Measurements from ENCODE around the gene AQR.

The AQR gene

DNA sequence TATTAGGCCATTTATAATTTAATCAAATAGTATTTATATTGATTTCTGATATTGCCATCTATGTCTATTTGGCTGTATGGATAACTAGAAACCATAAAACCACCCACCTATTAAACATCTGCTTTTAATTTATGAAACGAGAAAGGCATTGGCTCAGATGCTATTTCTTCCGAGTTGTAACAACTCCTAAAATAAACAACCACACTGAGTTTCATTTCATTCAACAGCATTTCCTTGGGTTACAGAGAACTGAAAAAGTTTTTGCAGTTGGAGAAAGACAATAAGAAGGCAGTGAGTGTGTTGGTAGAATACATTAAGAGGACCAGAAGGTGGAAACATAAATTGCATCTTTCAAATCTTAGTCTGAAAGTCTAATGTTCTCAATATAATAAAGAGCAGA is 79.1 kb downstream of the AQR start:
- Histone ChIP-seq H3K4me3 (ENCODE audit: low read length) (no peak overlapping the region), H2AFZ (ENCODE audit: low read depth, low read length) (no peak overlapping the region), H3K36me3 (ENCODE audit: insufficient read depth, low read length) (peaks cover 66% of the 10 kb centered on the region), H3K9me3 (ENCODE audit: low read length) (peaks cover 10% of the 10 kb centered on the region), H3K27me3 (ENCODE audit: insufficient read depth, low read length) (no peaks in the 10 kb centered on the region), H3K4me1 (ENCODE audit: insufficient read depth, low read length) (no peaks in the 10 kb centered on the region)

DNA sequence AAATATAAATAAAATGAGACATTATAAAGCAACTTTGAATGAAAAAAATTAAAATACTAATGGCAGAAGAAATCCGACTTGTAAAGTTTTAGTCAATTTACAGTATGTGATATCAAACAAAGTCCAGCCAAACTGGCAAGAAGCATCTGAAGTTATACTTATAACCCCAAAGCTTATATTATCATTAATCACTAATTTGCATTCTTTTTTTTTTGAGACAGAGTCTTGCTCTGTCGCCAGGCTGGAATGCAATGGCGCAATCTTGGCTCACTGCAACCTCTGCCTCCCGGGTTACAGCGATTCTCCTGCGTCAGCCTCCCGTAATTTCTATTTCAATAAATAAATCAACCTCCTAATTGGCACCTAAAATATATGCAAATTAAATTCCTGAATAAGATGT is 80.1 kb downstream of the AQR start:
- H3K4me1 ChIP-seq (ENCODE audit: insufficient read depth, low read length): no peaks in the 10 kb centered on the region

DNA sequence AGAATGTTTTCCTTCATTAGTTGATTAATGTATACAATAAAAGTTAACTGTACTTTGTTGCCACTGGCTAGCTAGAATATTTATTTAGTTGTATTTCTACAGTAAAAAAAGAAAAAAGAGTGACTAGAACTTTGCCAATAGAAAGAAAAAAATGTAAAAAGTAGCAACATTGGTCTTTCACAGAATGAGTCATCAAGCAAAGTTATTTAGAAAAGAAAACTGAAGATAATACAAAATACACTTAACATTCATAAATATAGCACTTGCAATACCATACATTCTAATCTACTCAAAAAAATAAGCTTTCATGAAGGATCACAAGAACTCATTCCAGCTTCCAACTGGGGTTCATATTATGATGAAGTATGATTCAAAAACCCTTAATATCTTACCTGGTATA is 83.4 kb downstream of the AQR start:
- H3K36me3 ChIP-seq (ENCODE audit: insufficient read depth, low read length): peaks cover 76% of the 10 kb centered on the region
- H3K9me3 ChIP-seq (ENCODE audit: low read length): no peaks in the 10 kb centered on the region
- no peaks in the 10 kb centered on the region for H3K4me1 ChIP-seq (ENCODE audit: insufficient read depth, low read length)
- no peaks in the 10 kb centered on the region for H3K27me3 ChIP-seq (ENCODE audit: insufficient read depth, low read length)
- no peak overlapping the region for H3K4me3 ChIP-seq (ENCODE audit: low read length)
- no peak overlapping the region for H2AFZ ChIP-seq (ENCODE audit: low read depth, low read length)

More for the DNA sequence above, 80.1 kb downstream of the AQR start:
- no peak overlapping the region for H2AFZ ChIP-seq (ENCODE audit: low read depth, low read length)
- peaks cover 67% of the 10 kb centered on the region for H3K36me3 ChIP-seq (ENCODE audit: insufficient read depth, low read length)
- no peak overlapping the region for H3K4me3 ChIP-seq (ENCODE audit: low read length)
- H3K9me3 ChIP-seq (ENCODE audit: low read length): peaks cover 10% of the 10 kb centered on the region
- no peaks in the 10 kb centered on the region for H3K27me3 ChIP-seq (ENCODE audit: insufficient read depth, low read length)

DNA sequence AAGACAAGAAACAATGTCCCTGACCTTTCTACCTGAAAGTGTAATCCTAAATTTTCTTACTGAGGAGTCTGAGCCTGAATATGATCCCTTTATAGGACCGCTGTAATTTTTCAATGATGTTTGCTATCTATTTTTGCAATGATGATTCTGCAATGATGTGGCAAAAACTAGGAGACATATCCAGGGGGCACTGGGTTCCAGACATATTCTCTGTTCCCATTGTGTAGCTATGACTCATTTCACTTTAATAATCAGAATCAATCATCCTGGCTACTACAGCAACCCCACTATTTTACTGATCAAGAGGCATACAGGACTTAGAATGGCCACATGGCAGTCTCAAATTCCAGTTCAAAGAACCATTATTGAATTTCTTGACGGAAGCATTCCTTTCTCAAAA is 85.9 kb downstream of the AQR start:
- Histone ChIP-seq H3K9me3 (ENCODE audit: low read length) (no peaks in the 10 kb centered on the region), H3K36me3 (ENCODE audit: insufficient read depth, low read length) (peaks cover 72% of the 10 kb centered on the region), H2AFZ (ENCODE audit: low read depth, low read length) (no peak overlapping the region), H3K27me3 (ENCODE audit: insufficient read depth, low read length) (no peaks in the 10 kb centered on the region), H3K4me1 (ENCODE audit: insufficient read depth, low read length) (no peaks in the 10 kb centered on the region), H3K4me3 (ENCODE audit: low read length) (no peak overlapping the region)

GRCh38 chr15:34883042-34883441 is 86.5 kb downstream of the AQR start:
- Histone ChIP-seq H3K4me3 (ENCODE audit: low read length) (no peak overlapping the region), H3K9me3 (ENCODE audit: low read length) (no peaks in the 10 kb centered on the region), H2AFZ (ENCODE audit: low read depth, low read length) (no peak overlapping the region), H3K27me3 (ENCODE audit: insufficient read depth, low read length) (no peaks in the 10 kb centered on the region), H3K4me1 (ENCODE audit: insufficient read depth, low read length) (no peaks in the 10 kb centered on the region), H3K36me3 (ENCODE audit: insufficient read depth, low read length) (peaks cover 68% of the 10 kb centered on the region)

GRCh38 chr15:34879107-34879506 is 90.4 kb downstream of the AQR start:
- Histone ChIP-seq H2AFZ (ENCODE audit: low read depth, low read length) (no peak overlapping the region), H3K9me3 (ENCODE audit: low read length) (no peaks in the 10 kb centered on the region)

GRCh38 chr15:34876640-34877039 is 92.9 kb downstream of the AQR start:
- H2AFZ ChIP-seq (ENCODE audit: low read depth, low read length): no peak overlapping the region
- H3K27me3 ChIP-seq (ENCODE audit: insufficient read depth, low read length): no peaks in the 10 kb centered on the region
- no peaks in the 10 kb centered on the region for H3K9me3 ChIP-seq (ENCODE audit: low read length)
- H3K36me3 ChIP-seq (ENCODE audit: insufficient read depth, low read length): peaks cover 57% of the 10 kb centered on the region
- H3K4me3 ChIP-seq (ENCODE audit: low read length): no peak overlapping the region
- no peaks in the 10 kb centered on the region for H3K4me1 ChIP-seq (ENCODE audit: insufficient read depth, low read length)

More at GRCh38 chr15:34879107-34879506, 90.4 kb downstream of the AQR start:
- Histone ChIP-seq H3K4me1 (ENCODE audit: insufficient read depth, low read length) (no peaks in the 10 kb centered on the region), H3K36me3 (ENCODE audit: insufficient read depth, low read length) (peaks cover 60% of the 10 kb centered on the region), H3K4me3 (ENCODE audit: low read length) (no peak overlapping the region), H3K27me3 (ENCODE audit: insufficient read depth, low read length) (no peaks in the 10 kb centered on the region)

- H2AFZ ChIP-seq (ENCODE audit: low read depth, low read length): no peak overlapping the region
- peaks cover 10% of the 10 kb centered on the region for H3K9me3 ChIP-seq (ENCODE audit: low read length)
- H3K4me3 ChIP-seq (ENCODE audit: low read length): no peak overlapping the region
- peaks cover 51% of the 10 kb centered on the region for H3K36me3 ChIP-seq (ENCODE audit: insufficient read depth, low read length)
- H3K27me3 ChIP-seq (ENCODE audit: insufficient read depth, low read length): no peaks in the 10 kb centered on the region
- H3K4me1 ChIP-seq (ENCODE audit: insufficient read depth, low read length): no peaks in the 10 kb centered on the region
Observed at GRCh38 chr15:34869110-34869509, 100.4 kb downstream of the AQR start.

DNA sequence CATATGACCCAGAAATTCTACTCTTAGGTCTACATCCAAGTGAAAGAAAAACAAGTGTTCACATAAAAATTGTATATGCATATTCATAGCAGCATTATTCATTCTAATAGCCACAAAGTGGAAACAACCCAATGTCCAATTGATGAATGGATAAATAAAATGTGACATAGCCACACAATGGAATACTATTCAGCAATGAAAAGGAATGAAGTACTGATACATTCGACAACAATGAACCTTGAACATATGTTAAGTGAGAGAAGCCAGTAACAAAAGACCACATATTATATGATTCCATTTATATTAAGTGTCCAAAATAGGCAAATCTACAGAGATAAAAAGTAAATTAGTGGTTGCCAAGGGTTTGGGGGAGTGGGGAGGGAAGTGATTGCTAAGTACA is 104.0 kb downstream of the AQR start:
- Histone ChIP-seq H3K36me3 (ENCODE audit: insufficient read depth, low read length) (peaks cover 44% of the 10 kb centered on the region), H3K27me3 (ENCODE audit: insufficient read depth, low read length) (no peaks in the 10 kb centered on the region), H3K4me3 (ENCODE audit: low read length) (no peak overlapping the region), H3K9me3 (ENCODE audit: low read length) (peaks cover 8% of the 10 kb centered on the region), H2AFZ (ENCODE audit: low read depth, low read length) (no peak overlapping the region), H3K4me1 (ENCODE audit: insufficient read depth, low read length) (no peaks in the 10 kb centered on the region)

GRCh38 chr15:34861214-34861613 is 108.3 kb downstream of the AQR start:
- Histone ChIP-seq H3K36me3 (ENCODE audit: insufficient read depth, low read length) (peaks cover 60% of the 10 kb centered on the region), H3K9me3 (ENCODE audit: low read length) (peaks cover 2% of the 10 kb centered on the region)

GRCh38 chr15:34855893-34856292 is 113.6 kb downstream of the AQR start:
- Histone ChIP-seq H3K27me3 (ENCODE audit: insufficient read depth, low read length) (no peaks in the 10 kb centered on the region), H3K4me1 (ENCODE audit: insufficient read depth, low read length) (no peaks in the 10 kb centered on the region), H3K36me3 (ENCODE audit: insufficient read depth, low read length) (peaks cover 42% of the 10 kb centered on the region), H3K9me3 (ENCODE audit: low read length) (no peaks in the 10 kb centered on the region), H3K4me3 (ENCODE audit: low read length) (no peak overlapping the region), H2AFZ (ENCODE audit: low read depth, low read length) (no peak overlapping the region)

More at GRCh38 chr15:34861214-34861613, 108.3 kb downstream of the AQR start:
- no peaks in the 10 kb centered on the region for H3K27me3 ChIP-seq (ENCODE audit: insufficient read depth, low read length)
- H3K4me1 ChIP-seq (ENCODE audit: insufficient read depth, low read length): no peaks in the 10 kb centered on the region
- H2AFZ ChIP-seq (ENCODE audit: low read depth, low read length): no peak overlapping the region
- no peak overlapping the region for H3K4me3 ChIP-seq (ENCODE audit: low read length)

DNA sequence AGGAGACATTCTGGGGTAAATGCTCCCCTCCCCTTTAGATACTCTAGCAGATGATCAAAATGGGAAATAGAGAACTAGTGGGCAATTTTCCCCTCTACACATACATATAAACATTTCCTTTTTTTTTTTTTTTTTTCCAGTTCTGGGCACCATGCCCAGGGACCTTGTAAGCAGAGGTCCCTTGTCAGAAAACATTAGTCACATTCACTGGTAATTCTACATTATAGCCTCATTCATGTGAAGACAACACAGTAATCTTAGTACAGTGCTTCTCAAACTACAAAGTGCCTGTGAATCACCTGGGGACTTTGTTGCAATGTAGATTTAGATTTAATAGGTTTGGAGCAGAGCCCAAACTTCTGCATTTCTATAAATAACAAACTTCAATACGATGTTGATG is 114.1 kb downstream of the AQR start:
- Histone ChIP-seq H3K4me1 (ENCODE audit: insufficient read depth, low read length) (no peaks in the 10 kb centered on the region), H3K27me3 (ENCODE audit: insufficient read depth, low read length) (no peaks in the 10 kb centered on the region), H3K36me3 (ENCODE audit: insufficient read depth, low read length) (peaks cover 38% of the 10 kb centered on the region), H2AFZ (ENCODE audit: low read depth, low read length) (no peak overlapping the region), H3K9me3 (ENCODE audit: low read length) (no peaks in the 10 kb centered on the region), H3K4me3 (ENCODE audit: low read length) (no peak overlapping the region)

DNA sequence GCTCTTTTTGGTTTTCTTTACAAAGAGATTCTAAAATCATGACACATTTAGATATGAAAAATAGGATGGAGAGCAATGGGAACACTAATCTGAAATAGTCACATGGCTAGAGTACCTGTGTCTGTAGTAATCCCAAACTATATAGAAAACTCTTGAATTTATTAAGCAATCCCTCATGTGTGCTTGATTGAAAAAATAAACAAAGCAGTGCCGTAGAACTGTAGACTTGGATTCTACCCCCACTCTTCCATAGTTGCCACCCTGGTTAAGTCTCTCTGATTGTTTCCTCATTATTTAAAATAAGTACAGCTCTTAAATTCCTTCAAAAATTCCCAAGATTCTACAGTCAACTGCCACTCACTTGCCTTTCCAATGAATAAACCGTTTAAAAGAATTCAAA is 115.3 kb downstream of the AQR start:
- H3K4me3 ChIP-seq (ENCODE audit: low read length): no peak overlapping the region
- H3K4me1 ChIP-seq (ENCODE audit: insufficient read depth, low read length): no peaks in the 10 kb centered on the region
- H3K9me3 ChIP-seq (ENCODE audit: low read length): peaks cover 2% of the 10 kb centered on the region
- H3K27me3 ChIP-seq (ENCODE audit: insufficient read depth, low read length): no peaks in the 10 kb centered on the region
- H2AFZ ChIP-seq (ENCODE audit: low read depth, low read length): no peak overlapping the region
- peaks cover 29% of the 10 kb centered on the region for H3K36me3 ChIP-seq (ENCODE audit: insufficient read depth, low read length)

- Histone ChIP-seq H2AFZ (ENCODE audit: low read depth, low read length) (no peak overlapping the region), H3K9me3 (ENCODE audit: low read length) (peaks cover 3% of the 10 kb centered on the region), H3K4me1 (ENCODE audit: insufficient read depth, low read length) (no peaks in the 10 kb centered on the region), H3K36me3 (ENCODE audit: insufficient read depth, low read length) (peaks cover 20% of the 10 kb centered on the region), H3K27me3 (ENCODE audit: insufficient read depth, low read length) (no peaks in the 10 kb centered on the region), H3K4me3 (ENCODE audit: low read length) (no peak overlapping the region)
Observed at GRCh38 chr15:34853001-34853758, 116.4 kb downstream of the AQR start.
